HG02798 (cell line): ENCODE data around the gene IKBKG.
"Not testable (repeated sequence)": the region's sequence is repeated elsewhere in the genome, so short reads cannot be mapped to it uniquely, and the experiment has no call there.

Source experiments
- ATAC-seq: cut with Tn5 transposase; IDR thresholded peaks from one replicate; pipeline ENCODE4 v1.9.1; 2021; ENCODE audit warnings: mild to moderate bottlenecking; ENCODE audit not compliant: unreplicated experiment, poor library complexity

Gene IKBKG

GRCh38 chrX:154525606-154526490 lies 21.6 kb upstream of the IKBKG start:
- ATAC-seq: no peak

GRCh38 chrX:154526901-154527675 lies 20.3 kb upstream of the IKBKG start:
- peak; percentile 77 for ATAC-seq

GRCh38 chrX:154529206-154529612 lies 18.2 kb upstream of the IKBKG start:
- ATAC-seq: no peak

DNA sequence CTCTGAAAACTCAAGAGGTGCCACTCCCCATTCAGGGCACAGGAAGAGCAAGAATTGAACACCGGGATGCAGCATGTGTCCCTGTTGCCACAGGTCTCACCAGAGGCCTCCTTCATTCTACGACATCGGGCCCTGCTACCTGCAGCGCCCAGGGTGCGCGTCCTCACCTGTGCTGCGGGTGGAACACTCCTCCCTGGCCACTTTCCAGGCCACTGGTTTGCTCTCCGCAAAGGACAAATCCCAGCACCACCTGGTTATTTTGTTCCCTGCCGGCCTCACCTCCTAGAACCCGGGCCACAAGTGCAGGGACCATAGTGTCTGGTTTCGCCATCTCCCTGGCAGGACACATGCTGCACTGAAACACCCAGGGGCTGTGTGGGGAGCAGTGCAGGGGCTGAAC lies 17.1 kb upstream of the IKBKG start:
- no peak for ATAC-seq

DNA sequence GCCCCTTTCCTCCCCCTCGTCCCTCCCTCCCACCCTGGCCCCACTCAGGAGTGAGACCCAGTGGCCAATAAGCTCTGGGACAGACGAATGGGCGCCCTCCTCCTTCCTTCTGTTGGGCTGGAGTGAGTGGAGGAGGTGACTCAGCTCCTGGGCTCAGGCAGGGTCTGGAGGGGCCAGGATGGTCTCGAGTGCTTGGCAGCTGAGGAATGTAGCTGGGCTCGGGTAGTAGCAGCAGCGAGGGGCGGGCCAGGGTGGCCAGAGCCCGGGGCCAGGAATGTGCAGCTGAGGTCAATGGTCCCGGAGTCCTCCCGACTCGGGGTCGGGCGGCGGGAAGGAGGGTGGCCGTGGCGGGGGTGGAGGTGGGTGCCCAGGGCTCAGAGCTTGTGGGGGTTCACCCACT lies 15.8 kb upstream of the IKBKG start:
- no peak for ATAC-seq

DNA sequence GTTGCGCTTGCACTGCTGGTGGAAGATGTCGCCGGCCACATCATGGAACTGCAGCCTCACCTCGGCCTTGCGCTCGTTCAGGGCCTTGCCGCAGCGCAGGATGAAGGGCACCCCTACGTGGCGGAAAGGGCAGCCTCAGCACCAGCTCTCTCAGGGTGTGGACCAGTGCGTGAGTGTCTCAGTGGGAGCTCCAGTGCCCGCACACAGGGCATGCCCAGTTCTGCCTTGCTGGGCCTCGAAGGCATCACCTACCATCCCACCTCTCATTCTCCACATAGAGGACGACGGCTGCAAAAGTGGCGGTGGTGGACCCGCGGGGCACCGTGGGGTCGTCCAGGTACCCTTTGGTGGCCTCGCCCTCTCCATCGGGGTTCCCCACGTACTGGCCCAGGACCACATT lies 14.7 kb upstream of the IKBKG start:
- ATAC-seq: no peak

- peak; percentile 87 for ATAC-seq
Measured at GRCh38 chrX:154534526-154535322, 12.7 kb upstream of the IKBKG start.

DNA sequence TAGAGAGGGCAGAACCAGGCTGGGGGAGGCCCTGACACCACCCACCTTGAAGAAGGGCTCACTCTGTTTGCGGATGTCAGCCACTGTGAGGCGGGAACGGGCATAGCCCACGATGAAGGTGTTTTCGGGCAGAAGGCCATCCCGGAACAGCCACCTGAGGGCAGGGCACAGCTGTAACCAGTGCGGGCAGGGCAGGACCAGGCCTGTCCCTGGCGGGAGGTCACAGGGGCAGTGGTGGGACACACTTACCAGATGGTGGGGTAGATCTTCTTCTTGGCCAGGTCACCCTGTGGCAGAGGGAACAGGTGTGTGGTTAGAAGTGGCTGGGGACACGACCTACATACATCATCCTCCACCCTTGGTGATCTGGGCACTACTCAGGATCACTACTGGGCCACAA lies 11.5 kb upstream of the IKBKG start:
- ATAC-seq: no peak

GRCh38 chrX:154539077-154539476 lies 8.3 kb upstream of the IKBKG start:
- no peak for ATAC-seq

- ATAC-seq: not testable (repeated sequence)
Measured at GRCh38 chrX:154540365-154540764, 7.1 kb upstream of the IKBKG start.

- no peak for ATAC-seq
Measured at GRCh38 chrX:154540897-154541535, 6.4 kb upstream of the IKBKG start.

DNA sequence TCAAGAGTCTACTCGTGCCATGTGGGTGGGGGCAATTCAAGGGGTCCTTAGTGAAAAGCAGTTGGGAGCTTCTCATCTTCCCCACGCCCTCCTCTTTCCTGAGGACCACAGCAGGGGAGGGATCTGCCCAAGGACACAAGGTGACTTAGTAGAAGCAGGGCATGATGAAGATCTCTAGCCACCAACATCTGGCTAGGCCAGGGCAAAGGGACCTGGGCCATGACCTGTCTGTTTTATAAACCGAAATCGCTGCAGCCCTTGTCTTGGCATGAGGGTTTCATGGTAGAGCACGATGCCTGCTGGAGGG lies 5.9 kb upstream of the IKBKG start:
- ATAC-seq: no peak

GRCh38 chrX:154541896-154542722 lies 5.3 kb upstream of the IKBKG start:
- ATAC-seq: no peak

- no peak for ATAC-seq
Measured at GRCh38 chrX:154542723-154543424, 4.5 kb upstream of the IKBKG start.

- no peak for ATAC-seq
Measured at GRCh38 chrX:154545673-154546274, 1.6 kb upstream of the IKBKG start.

GRCh38 chrX:154546354-154547244 lies 821 bp upstream of the IKBKG start, which contains the start of gene G6PD:
TSS of gene G6PD (minus strand) at chrX:154546846. CDS start at chrX:154546155, 691 bp downstream.
- ATAC-seq: peak; percentile 66

GRCh38 chrX:154548028-154548316 lies 552 bp downstream of the IKBKG start:
- no peak for ATAC-seq

DNA sequence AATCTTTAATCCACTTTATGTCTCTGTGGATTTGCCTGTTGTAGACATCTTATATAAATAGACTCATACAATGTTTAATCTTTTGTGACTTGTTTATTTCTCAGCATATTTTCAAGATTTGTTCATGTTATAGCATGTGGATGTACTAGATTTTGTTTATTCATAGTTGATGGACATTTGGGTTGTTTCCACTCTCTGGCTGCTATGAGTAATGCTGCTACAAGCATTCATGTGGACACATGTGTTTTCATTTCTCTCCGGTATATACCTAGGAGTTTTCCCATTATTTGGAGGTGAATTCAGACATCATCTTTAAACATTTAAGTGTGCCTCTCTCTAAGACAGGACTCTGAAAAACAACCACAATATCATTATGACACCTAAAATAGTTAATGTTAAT lies 2.3 kb downstream of the IKBKG start:
- no peak for ATAC-seq
